K562 (cell line): ENCODE results near the gene EVI5L. TPM values are rescaled to one million over a fixed set of nuclear protein-coding genes. Genes with fewer than 3 reads are reported as not detected.

ENCODE experiments used
- BACH1 ChIP-seq: fragments of 200-800 bp; sonication (Bioruptor generic); IDR thresholded peaks from 2 replicates; pipeline ENCODE4 v1.6.1; 2016; ENCODE audit warnings: missing genetic modification characterization, missing compliant biosample characterization
- CHCHD3 ChIP-seq: fragments of 250-450 bp; sonication (Bioruptor Pico); IDR thresholded peaks from 2 replicates; pipeline ENCODE4 v2.1.2; 2022; ENCODE audit warnings: mild to moderate bottlenecking
- ERF ChIP-seq: fragments of 450-650 bp; formaldehyde crosslinking; IDR thresholded peaks from 2 replicates; pipeline ENCODE4 v1.4.0; 2020; ENCODE audit warnings: mild to moderate bottlenecking, mixed read lengths
- ESRRB ChIP-seq: fragments of 250-450 bp; sonication (Bioruptor Pico); IDR thresholded peaks from 2 replicates; pipeline ENCODE4 v1.5.0; 2020; ENCODE audit warnings: mild to moderate bottlenecking, moderate library complexity, borderline replicate concordance
- FOXK2 ChIP-seq, 2 experiments: fragments of 450-650 bp; IDR thresholded peaks in 1 of 2; conservative IDR thresholded peaks in 1 of 2; 2 replicates each; pipeline ENCODE4 v1.6.1; 2016; ENCODE audit warnings: low read depth in 2 of 2, mild to moderate bottlenecking in 1 of 2
- HDAC6 ChIP-seq: IDR thresholded peaks from 2 replicates; pipeline ENCODE4 v1.6.1; 2012; ENCODE audit warnings: low read depth, mild to moderate bottlenecking, control low read depth, inconsistent platforms, low read length, moderate library complexity
- HSF4 ChIP-seq: fragments of 250-450 bp; sonication (Bioruptor Pico); IDR thresholded peaks from 2 replicates; pipeline ENCODE4 v2.1.2; 2022; ENCODE audit warnings: mild to moderate bottlenecking, moderate library complexity, borderline replicate concordance
- MBD2 ChIP-seq: sonication (generic); IDR thresholded peaks from 2 replicates; pipeline ENCODE4 v1.6.1; 2016; ENCODE audit warnings: low read depth, borderline replicate concordance
- MTA3 ChIP-seq: fragments of 450-650 bp; formaldehyde crosslinking; IDR thresholded peaks from 2 replicates; pipeline ENCODE4 v1.6.1; 2017; ENCODE audit warnings: mild to moderate bottlenecking, borderline replicate concordance
- NR1H2 ChIP-seq: sonication (generic); formaldehyde crosslinking; IDR thresholded peaks from 2 replicates; pipeline ENCODE4 v1.4.0; 2020; ENCODE audit warnings: mild to moderate bottlenecking, missing genetic modification reagents
- NR2C1 ChIP-seq, 2 experiments: fragments of 450-650 bp; IDR thresholded peaks; 2 replicates each; pipeline ENCODE4 v1.6.1; 2017; ENCODE audit warnings: mild to moderate bottlenecking in 2 of 2, antibody characterized with exemption in 1 of 2, inconsistent platforms in 1 of 2, missing compliant biosample characterization in 1 of 2, missing genetic modification characterization in 1 of 2
- PHF21A ChIP-seq: fragments of 450-650 bp; IDR thresholded peaks from 2 replicates; pipeline ENCODE4 v1.6.1; 2017; ENCODE audit warnings: low read depth, borderline replicate concordance
- PTBP1 ChIP-seq: fragments of 200-400 bp; formaldehyde crosslinking; IDR thresholded peaks from 2 replicates; pipeline ENCODE4 v1.6.1; 2017; ENCODE audit warnings: low read depth, low read length
- RBFOX2 ChIP-seq: fragments of 200-400 bp; formaldehyde crosslinking; IDR thresholded peaks from 2 replicates; pipeline ENCODE4 v1.6.1; 2017; ENCODE audit warnings: low read depth, mild to moderate bottlenecking, low read length, moderate library complexity
- SMAD1 ChIP-seq: fragments of 150-350 bp; IDR thresholded peaks from 2 replicates; pipeline ENCODE4 v1.6.1; 2014; ENCODE audit warnings: low read length, low read depth; ENCODE audit not compliant: partially characterized antibody
- TAF1 ChIP-seq: IDR thresholded peaks from 2 replicates; pipeline ENCODE4 v1.6.1; 2011; ENCODE audit warnings: mild to moderate bottlenecking, low read length, moderate library complexity; ENCODE audit not compliant: insufficient read depth, control insufficient read depth, severe bottlenecking; ENCODE audit errors: extremely low read depth
- TAF9B ChIP-seq: fragments of 450-650 bp; IDR thresholded peaks from 2 replicates; pipeline ENCODE4 v1.6.1; 2018; ENCODE audit warnings: mild to moderate bottlenecking; ENCODE audit not compliant: partially characterized antibody
- ZBTB43 ChIP-seq: sonication (generic); formaldehyde crosslinking; IDR thresholded peaks from 2 replicates; pipeline ENCODE4 v1.8.0; 2023; ENCODE audit warnings: mild to moderate bottlenecking, missing genetic modification reagents
- ZNF12 ChIP-seq: sonication (generic); formaldehyde crosslinking; IDR thresholded peaks from 2 replicates; pipeline ENCODE4 v1.4.0; 2020; ENCODE audit warnings: mild to moderate bottlenecking, missing genetic modification reagents
- ZNF175 ChIP-seq: fragments of 200-800 bp; sonication (Bioruptor generic); IDR thresholded peaks from 2 replicates; pipeline ENCODE4 v1.6.1; 2016; ENCODE audit warnings: low read depth, mild to moderate bottlenecking, missing genetic modification characterization, missing compliant biosample characterization
- ZNF583 ChIP-seq: fragments of 250-450 bp; sonication (Bioruptor Pico); IDR thresholded peaks from 2 replicates; pipeline ENCODE4 v1.4.0; 2020
- polyA plus RNA-seq, 8 experiments: library from polyadenylated mRNA; depleted of rRNA in 4 of 8; stranded (reverse) in 5 of 8; unstranded in 3 of 8; fragments of >200 nt; fragmentation: Nextera tagmentation in 2 of 8; fragmentation: Illumina TruSeq in 1 of 8; extraction: Ambion mirVana in 2 of 8; extraction: Trizol in 1 of 8; gene quantifications; 2 replicates each; pipeline versions ENCODE4 v1.2.1 to v1.2.3, GENCODE V29; 2011 to 2014; ENCODE audit warnings: inconsistent platforms in 1 of 8, missing spikeins in 1 of 8
- total RNA-seq, 7 experiments: library from RNA; depleted of rRNA in 6 of 7; stranded (reverse); fragments of >200 nt in 6 of 7; fragmentation: Illumina TruSeq in 2 of 7; extraction: Trizol in 2 of 7; gene quantifications; 2 replicates each; pipeline versions ENCODE4 v1.2.1 to v1.2.3, GENCODE V29; 2011 to 2021; ENCODE audit warnings: low replicate concordance in 1 of 7
- TF ChIP-seq, protein P1 (sequence below): sonication (generic); formaldehyde crosslinking; IDR thresholded peaks from 2 replicates; pipeline ENCODE4 v1.8.1; 2023; ENCODE audit warnings: mild to moderate bottlenecking, missing genetic modification reagents, moderate library complexity
- TF ChIP-seq, protein P2 (sequence below): fragments of 450-650 bp; formaldehyde crosslinking; IDR thresholded peaks from 2 replicates; pipeline ENCODE4 v1.4.0; 2020; ENCODE audit warnings: mild to moderate bottlenecking, moderate library complexity

EVI5L gene
- total and polyA plus RNA-seq, 9 of the 15 experiments (the other 6 are each of a cell fraction or from before 2014, with no cell fraction given): 0.69 to 1.8 (median 1.2) TPM; not detected in 2

DNA sequence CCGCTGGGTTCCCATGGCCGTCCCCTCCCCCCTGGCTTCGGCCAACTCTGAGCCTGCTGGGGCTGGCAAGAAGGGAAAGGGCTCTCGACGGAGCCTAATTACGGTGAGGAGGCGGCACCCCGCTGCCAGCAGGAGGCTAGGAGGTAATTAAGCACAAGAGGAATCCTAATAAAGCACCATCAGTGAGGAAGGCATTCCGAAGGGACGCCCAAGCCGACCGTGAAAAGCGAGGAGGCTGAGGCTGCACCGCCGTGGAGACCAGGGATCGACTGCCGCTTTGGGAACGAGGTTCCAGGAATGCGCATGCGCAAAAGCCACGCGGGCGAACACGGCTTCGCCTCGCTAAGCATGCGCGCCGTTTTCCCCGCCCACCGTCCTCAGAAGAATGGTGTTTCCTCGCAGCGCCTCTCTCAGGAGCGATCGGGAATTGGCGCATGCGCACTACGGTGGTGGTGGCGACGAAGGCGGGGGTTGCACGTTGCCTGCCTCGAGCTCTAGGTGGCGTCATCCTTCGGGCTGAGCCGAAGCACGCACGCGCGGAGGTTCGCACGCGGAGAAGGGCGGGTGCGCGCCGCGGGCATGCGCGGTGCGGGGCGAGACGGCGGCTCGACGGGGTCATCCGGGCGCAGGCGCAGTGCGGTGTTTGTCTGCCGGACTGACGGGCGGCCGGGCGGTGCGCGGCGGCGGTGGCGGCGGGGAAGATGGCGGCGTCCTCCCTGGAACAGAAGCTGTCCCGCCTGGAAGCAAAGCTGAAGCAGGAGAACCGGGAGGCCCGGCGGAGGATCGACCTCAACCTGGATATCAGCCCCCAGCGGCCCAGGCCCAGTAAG lies 73.4 kb downstream of the EVI5L start, which contains the start of gene MAP2K7 (continued):
- TF ChIP-seq NR2C1 (IDR thresholded peaks at IDR 0.05) (peak; percentile 53; the same call in 1 of the 2 replicates), NR2C1 (tag; IDR thresholded peaks at IDR 0.05) (no peak; the same call in 1 of the 2 replicates), HSF4 (CRISPR knock-in tag) (no peak), RBFOX2 (peak; percentile 94), TAF9B (peak; percentile 76), ZNF175 (CRISPR knock-in tag) (no peak), ZNF12 (CRISPR knock-in tag) (0 out of 2 replicates have a peak, but pooled peaks have one; percentile 41), NR1H2 (CRISPR knock-in tag) (0 out of 2 replicates have a peak, but pooled peaks have one; percentile 13), MBD2 (peak; percentile 54), MTA3 (peak; percentile 96), TAF1 (peak; percentile 79), FOXK2 (conservative IDR thresholded peaks at IDR 0.05 in 1 of 2, IDR thresholded peaks at IDR 0.05 in 1 of 2; ENCODE audit: low read depth in 2 of 2) (peak; percentile 72 to 76; a peak in 2 of 4 replicates), PHF21A (0 out of 2 replicates have a peak, but pooled peaks have one; percentile 44), ERF (CRISPR knock-in tag) (no peak), CHCHD3 (CRISPR knock-in tag) (no peak), ZNF583 (CRISPR knock-in tag) (no peak), ESRRB (CRISPR knock-in tag) (no peak), ZBTB43 (CRISPR knock-in tag) (no peak), SMAD1 (no peak), BACH1 (tag) (no peak), HDAC6 (no peak), PTBP1 (0 out of 2 replicates have a peak, but pooled peaks have one; percentile 48)
- TF ChIP-seq, protein P1, sequence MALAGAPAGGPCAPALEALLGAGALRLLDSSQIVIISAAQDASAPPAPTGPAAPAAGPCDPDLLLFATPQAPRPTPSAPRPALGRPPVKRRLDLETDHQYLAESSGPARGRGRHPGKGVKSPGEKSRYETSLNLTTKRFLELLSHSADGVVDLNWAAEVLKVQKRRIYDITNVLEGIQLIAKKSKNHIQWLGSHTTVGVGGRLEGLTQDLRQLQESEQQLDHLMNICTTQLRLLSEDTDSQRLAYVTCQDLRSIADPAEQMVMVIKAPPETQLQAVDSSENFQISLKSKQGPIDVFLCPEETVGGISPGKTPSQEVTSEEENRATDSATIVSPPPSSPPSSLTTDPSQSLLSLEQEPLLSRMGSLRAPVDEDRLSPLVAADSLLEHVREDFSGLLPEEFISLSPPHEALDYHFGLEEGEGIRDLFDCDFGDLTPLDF (CRISPR knock-in tag): no peak; the same call in 1 of the 2 replicates
- TF ChIP-seq, protein P2, sequence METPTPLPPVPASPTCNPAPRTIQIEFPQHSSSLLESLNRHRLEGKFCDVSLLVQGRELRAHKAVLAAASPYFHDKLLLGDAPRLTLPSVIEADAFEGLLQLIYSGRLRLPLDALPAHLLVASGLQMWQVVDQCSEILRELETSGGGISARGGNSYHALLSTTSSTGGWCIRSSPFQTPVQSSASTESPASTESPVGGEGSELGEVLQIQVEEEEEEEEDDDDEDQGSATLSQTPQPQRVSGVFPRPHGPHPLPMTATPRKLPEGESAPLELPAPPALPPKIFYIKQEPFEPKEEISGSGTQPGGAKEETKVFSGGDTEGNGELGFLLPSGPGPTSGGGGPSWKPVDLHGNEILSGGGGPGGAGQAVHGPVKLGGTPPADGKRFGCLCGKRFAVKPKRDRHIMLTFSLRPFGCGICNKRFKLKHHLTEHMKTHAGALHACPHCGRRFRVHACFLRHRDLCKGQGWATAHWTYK (CRISPR knock-in tag): no peak; the same call in 1 of the 2 replicates
